Measurements from ENCODE around the gene CDRT4.

CDRT4 gene

GRCh38 chr17:15438491-15439105, 28.8 kb downstream of the CDRT4 start:
- TF ChIP-seq, protein P1, sequence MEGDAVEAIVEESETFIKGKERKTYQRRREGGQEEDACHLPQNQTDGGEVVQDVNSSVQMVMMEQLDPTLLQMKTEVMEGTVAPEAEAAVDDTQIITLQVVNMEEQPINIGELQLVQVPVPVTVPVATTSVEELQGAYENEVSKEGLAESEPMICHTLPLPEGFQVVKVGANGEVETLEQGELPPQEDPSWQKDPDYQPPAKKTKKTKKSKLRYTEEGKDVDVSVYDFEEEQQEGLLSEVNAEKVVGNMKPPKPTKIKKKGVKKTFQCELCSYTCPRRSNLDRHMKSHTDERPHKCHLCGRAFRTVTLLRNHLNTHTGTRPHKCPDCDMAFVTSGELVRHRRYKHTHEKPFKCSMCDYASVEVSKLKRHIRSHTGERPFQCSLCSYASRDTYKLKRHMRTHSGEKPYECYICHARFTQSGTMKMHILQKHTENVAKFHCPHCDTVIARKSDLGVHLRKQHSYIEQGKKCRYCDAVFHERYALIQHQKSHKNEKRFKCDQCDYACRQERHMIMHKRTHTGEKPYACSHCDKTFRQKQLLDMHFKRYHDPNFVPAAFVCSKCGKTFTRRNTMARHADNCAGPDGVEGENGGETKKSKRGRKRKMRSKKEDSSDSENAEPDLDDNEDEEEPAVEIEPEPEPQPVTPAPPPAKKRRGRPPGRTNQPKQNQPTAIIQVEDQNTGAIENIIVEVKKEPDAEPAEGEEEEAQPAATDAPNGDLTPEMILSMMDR (IDR thresholded peaks at IDR 0.05; ENCODE audit: extremely low read depth, missing control alignments), result no peak

DNA sequence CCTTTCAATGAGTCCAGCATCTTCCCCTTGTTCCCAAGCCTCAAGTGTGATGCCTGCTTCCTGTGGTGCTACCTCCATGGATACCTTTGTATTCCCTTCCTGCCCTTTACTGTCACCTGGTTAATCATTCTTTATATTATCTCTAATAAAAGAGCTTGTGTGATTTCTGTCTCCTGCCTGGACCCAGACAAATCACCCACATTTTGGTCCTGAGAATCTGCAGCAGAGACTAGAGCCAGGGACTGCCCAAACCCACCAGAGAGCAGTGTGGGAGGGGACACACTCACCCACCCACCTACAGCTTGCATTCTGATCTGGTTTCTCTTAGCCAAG, 30.2 kb downstream of the CDRT4 start:
- no peak for DNase-seq (ENCODE audit: low spot score)
- TF ChIP-seq, protein P1 (IDR thresholded peaks at IDR 0.05; ENCODE audit: extremely low read depth, missing control alignments), result no peak

More at GRCh38 chr17:15438491-15439105, 28.8 kb downstream of the CDRT4 start:
- DNase-seq (ENCODE audit: low spot score), result no peak

DNA sequence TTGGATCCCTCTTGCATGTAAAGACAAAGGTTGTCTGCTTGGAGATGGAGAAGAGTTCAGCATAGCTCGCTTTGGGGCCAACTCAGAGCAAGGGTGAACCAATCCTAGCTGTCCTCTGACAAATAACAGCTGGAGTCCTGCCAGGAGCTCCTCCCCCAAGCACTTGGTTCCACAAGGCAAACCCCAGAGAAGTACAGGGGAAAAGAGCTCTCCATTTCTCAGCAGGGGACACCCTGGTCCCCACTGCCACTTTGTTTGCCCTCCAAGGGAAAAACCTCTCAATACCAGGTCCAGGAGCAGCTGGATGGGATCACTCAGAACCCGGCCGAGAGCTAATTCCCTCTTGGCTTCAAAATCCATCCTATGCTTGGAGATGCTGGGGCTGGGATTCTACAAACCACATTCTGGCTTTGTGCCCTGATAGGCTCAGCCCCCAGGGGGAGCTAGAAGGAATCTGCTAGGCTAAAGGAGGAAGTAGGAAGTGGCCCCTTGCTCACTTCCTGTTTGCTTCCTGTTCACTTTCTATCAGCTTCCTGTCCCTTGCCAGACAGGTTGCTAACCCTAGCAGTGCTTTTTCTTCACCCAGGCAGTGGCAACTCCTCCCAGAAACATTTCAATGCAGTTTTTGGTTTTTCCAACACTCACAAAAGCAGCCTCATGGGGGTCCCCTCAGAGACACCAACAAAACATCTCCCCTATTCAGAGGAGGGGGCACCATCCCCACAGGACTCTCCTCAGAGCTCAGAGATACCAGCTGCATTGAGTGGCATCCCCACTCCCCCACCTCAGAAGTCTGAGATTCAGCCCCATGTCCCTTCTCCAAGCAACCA, 30.7 kb downstream of the CDRT4 start:
- TF ChIP-seq, protein P1 (IDR thresholded peaks at IDR 0.05; ENCODE audit: extremely low read depth, missing control alignments), result no peak
- DNase-seq (ENCODE audit: low spot score), result no peak

DNA sequence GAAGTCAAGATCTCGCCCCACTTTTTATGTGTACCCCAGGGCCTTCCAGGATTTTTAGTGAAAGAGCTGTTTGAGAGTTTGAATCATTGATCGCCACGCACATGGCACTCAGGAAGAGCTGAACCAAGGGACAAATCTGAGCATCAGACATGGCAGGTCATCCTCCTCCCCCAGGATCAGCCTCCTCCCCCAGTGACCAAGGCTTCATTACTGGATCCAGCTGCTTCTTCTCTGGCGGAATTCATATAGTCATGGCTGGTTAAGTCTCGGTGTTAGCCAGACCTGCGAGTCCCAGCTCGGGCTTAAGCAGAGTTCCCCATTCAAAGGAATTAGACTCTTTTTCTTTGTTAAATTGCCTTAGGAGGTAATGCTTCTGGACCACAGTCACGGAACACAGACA, 32.5 kb downstream of the CDRT4 start:
- TF ChIP-seq, protein P1 (IDR thresholded peaks at IDR 0.05; ENCODE audit: extremely low read depth, missing control alignments), result no peak
- DNase-seq (ENCODE audit: low spot score), result no peak

DNA sequence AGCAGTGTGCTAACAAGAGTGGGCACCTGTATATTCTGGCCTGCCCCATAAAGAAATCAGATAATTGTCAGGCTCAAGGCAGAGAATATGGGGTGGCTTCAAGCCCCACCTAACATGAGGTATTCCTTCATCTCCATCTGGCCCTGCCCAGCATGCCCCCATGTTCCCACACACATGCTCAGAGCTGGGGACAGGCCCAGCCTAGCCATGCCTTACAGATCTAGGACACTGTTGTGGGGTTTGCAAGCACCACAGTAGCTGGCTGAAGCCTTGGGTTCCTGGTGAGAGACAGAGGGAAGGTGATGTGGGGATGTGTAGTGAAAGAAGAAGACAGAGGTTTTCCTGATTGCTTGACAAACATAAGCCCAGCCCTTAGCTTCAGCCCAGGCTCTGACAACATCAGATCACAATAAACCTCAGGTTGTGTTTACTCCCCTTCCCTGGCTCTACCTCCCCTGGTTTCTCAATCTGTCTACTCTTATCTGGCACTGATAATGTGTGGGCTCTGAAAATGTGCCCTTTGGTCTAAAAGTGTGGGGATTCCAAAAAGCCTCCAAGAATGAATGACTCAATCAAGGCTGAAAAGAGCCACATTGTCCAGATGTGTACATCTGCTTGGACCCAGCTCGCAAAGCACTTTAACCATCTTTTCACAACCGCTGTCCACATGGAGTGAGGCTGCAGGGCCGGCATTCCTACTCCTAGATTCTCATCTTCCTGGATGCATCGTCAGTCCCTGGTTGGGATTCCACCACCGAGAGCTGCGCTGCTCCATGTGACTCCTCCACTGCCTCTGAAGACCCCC, 34.4 kb downstream of the CDRT4 start:
- TF ChIP-seq, protein P1 (IDR thresholded peaks at IDR 0.05; ENCODE audit: extremely low read depth, missing control alignments), result no peak
- DNase-seq (ENCODE audit: low spot score), result no peak

DNA sequence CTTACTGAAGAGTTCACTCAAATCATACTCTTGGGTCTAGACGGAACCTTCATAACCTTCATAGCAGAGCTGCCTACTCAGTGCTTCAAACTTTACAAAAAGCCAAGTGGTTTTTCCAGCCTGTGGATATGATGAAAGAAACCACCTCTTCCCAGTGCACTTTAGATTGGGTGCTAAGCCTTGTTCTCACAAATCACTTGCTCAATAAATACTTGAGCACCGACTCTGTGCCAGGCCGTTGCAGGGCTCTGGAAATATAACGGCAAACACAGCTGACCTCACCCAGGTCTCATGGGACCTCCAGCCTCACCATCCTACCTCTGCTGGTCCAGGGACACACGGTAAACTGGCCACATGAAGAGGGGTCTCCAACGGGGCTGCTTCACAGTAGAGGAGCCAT, 35.7 kb downstream of the CDRT4 start:
- DNase-seq (ENCODE audit: low spot score), result no peak
- TF ChIP-seq, protein P1 (IDR thresholded peaks at IDR 0.05; ENCODE audit: extremely low read depth, missing control alignments), result no peak

- TF ChIP-seq, protein P1 (IDR thresholded peaks at IDR 0.05; ENCODE audit: extremely low read depth, missing control alignments), result no peak
- no peak for DNase-seq (ENCODE audit: low spot score)
Measured at GRCh38 chr17:15431196-15431595, 36.2 kb downstream of the CDRT4 start.
